HG03045 (cell line): Measurements from ENCODE around the gene COL15A1.

Experiments used
- ATAC-seq: cut with Tn5 transposase; IDR thresholded peaks from one replicate; pipeline ENCODE4 v1.9.1; 2021; ENCODE audit warnings: mild to moderate bottlenecking, moderate library complexity; ENCODE audit not compliant: unreplicated experiment

The COL15A1 gene

GRCh38 chr9:99030610-99031109 is 87.0 kb downstream of the COL15A1 start:
- no peak for ATAC-seq

GRCh38 chr9:99031319-99031718 is 87.6 kb downstream of the COL15A1 start:
- no peak for ATAC-seq

- ATAC-seq = no peak
These were observed 88.3 kb downstream of the COL15A1 start for GRCh38 chr9:99031994-99032393.

GRCh38 chr9:99034149-99034548 is 90.4 kb downstream of the COL15A1 start:
- ATAC-seq = no peak

- no peak for ATAC-seq
These were observed 91.6 kb downstream of the COL15A1 start for GRCh38 chr9:99035313-99035712.

- no peak for ATAC-seq
These were observed 94.2 kb downstream of the COL15A1 start for GRCh38 chr9:99037769-99038483.

- no peak for ATAC-seq
These were observed 94.7 kb downstream of the COL15A1 start for GRCh38 chr9:99038484-99038820.

- ATAC-seq = no peak
These were observed 95.9 kb downstream of the COL15A1 start for GRCh38 chr9:99039505-99040182.

GRCh38 chr9:99040251-99040900 is 96.7 kb downstream of the COL15A1 start:
- no peak for ATAC-seq

GRCh38 chr9:99040911-99041582 is 97.3 kb downstream of the COL15A1 start:
- ATAC-seq = no peak

GRCh38 chr9:99041618-99042017 is 97.9 kb downstream of the COL15A1 start:
- ATAC-seq = no peak

- no peak for ATAC-seq
These were observed 98.9 kb downstream of the COL15A1 start for GRCh38 chr9:99042620-99043019.

- ATAC-seq = no peak
These were observed 101.1 kb downstream of the COL15A1 start for GRCh38 chr9:99044827-99045226.

- no peak for ATAC-seq
These were observed 102.4 kb downstream of the COL15A1 start for GRCh38 chr9:99046068-99046467.

GRCh38 chr9:99046542-99047071 is 102.9 kb downstream of the COL15A1 start:
- ATAC-seq = no peak

- ATAC-seq = no peak
These were observed 105.5 kb downstream of the COL15A1 start for GRCh38 chr9:99049228-99049627.

GRCh38 chr9:99049641-99050040 is 105.9 kb downstream of the COL15A1 start:
- ATAC-seq = no peak

GRCh38 chr9:99050292-99050911 is 106.7 kb downstream of the COL15A1 start:
- no peak for ATAC-seq

- ATAC-seq = no peak
These were observed 107.2 kb downstream of the COL15A1 start for GRCh38 chr9:99050924-99051323.

GRCh38 chr9:99051406-99051805 is 107.7 kb downstream of the COL15A1 start:
- no peak for ATAC-seq

- no peak for ATAC-seq
These were observed 108.1 kb downstream of the COL15A1 start for GRCh38 chr9:99051851-99052250.
